Activated naive CD4-positive, alpha-beta T cell treated with anti-CD3 and anti-CD28 coated beads, Interleukin-2, amount 10 ng/mL, durations not matched to agents 7 days and 5 days (primary cell): ENCODE results near the gene GDPGP1.
A peak's percentile ranks its signal among the peaks of the same experiment; 100 is the strongest.
"Not testable (repeated sequence)": the region's sequence is repeated elsewhere in the genome, so short reads cannot be mapped to it uniquely, and the experiment has no call there.

Experiments used
- CTCF ChIA-PET: fragments of 350-600 bp; sonication (Branson Sonifier 250); formaldehyde crosslinking; loops from one replicate; lab custom pipeline; 2021; ENCODE audit warnings: antibody characterized with exemption; lab: Charles Lee
- DNase-seq: peaks from one replicate; pipeline ENCODE4 v3.0.0-alpha.2; 2020
- H3K27ac Mint-ChIP-seq: one replicate; pipeline ENCODE4 v1.8.0; 2021; ENCODE audit warnings: mild to moderate bottlenecking, moderate library complexity, mixed read lengths
- H3K27me3 Mint-ChIP-seq: one replicate; pipeline ENCODE4 v1.8.0; 2021; ENCODE audit warnings: mild to moderate bottlenecking, mixed read lengths
- H3K36me3 Mint-ChIP-seq: one replicate; pipeline ENCODE4 v1.8.0; 2021; ENCODE audit warnings: mixed read lengths
- H3K4me1 Mint-ChIP-seq: one replicate; pipeline ENCODE4 v1.8.0; 2021; ENCODE audit warnings: mixed read lengths
- H3K4me3 Mint-ChIP-seq: one replicate; pipeline ENCODE4 v1.8.0; 2021; ENCODE audit warnings: mild to moderate bottlenecking, moderate library complexity, mixed read lengths
- H3K9me3 Mint-ChIP-seq: one replicate; pipeline ENCODE4 v1.8.0; 2021; ENCODE audit warnings: mixed read lengths

Gene GDPGP1

GRCh38 chr15:90241343-90242192 lies 7.6 kb downstream of the GDPGP1 start:
- CTCF ChIA-PET, result interaction anchor here (0.6 to 1.5 kb wide), 2 partner anchors 12 to 85 kb away, joined by 3 to 4 read pairs; no protein-coding TSS in a partner anchor
- Mint-ChIP-seq H3K27me3 (no peaks in the 10 kb centered on the region), H3K36me3 (peaks cover 15% of the 10 kb centered on the region), H3K9me3 (no peaks in the 10 kb centered on the region), H3K4me3 (no peak overlapping the region), H3K27ac (no peak overlapping the region), H3K4me1 (peaks cover 10% of the 10 kb centered on the region)
- no peak for DNase-seq

GRCh38 chr15:90243943-90244639 lies 10.1 kb downstream of the GDPGP1 start:
- H3K4me3 Mint-ChIP-seq, result no peak overlapping the region
- peaks cover 7% of the 10 kb centered on the region for H3K36me3 Mint-ChIP-seq
- H3K27ac Mint-ChIP-seq, result no peak overlapping the region
- no peak for DNase-seq
- peaks cover 3% of the 10 kb centered on the region for H3K27me3 Mint-ChIP-seq
- H3K4me1 Mint-ChIP-seq, result peaks cover 9% of the 10 kb centered on the region
- CTCF ChIA-PET, result no interaction called here
- no peaks in the 10 kb centered on the region for H3K9me3 Mint-ChIP-seq

GRCh38 chr15:90248789-90249202 lies 14.8 kb downstream of the GDPGP1 start:
- no peak for DNase-seq
- peaks cover 33% of the 10 kb centered on the region for H3K27me3 Mint-ChIP-seq
- H3K4me1 Mint-ChIP-seq, result peaks cover 17% of the 10 kb centered on the region
- H3K36me3 Mint-ChIP-seq, result no peaks in the 10 kb centered on the region
- CTCF ChIA-PET, result interaction anchor here (0.6 to 2.4 kb wide), 5 partner anchors 11 to 106 kb away, joined by 3 to 5 read pairs (median 4); no protein-coding TSS in a partner anchor
- no peak overlapping the region for H3K27ac Mint-ChIP-seq
- peak overlapping the region; percentile 54 for H3K4me3 Mint-ChIP-seq
- H3K9me3 Mint-ChIP-seq, result no peaks in the 10 kb centered on the region

GRCh38 chr15:90249203-90249863 lies 15.3 kb downstream of the GDPGP1 start, which contains the start of gene TTLL13:
TTLL13 (plus strand) TSS chr15:90249556; CDS start chr15:90250631, 1,075 bp downstream.
- no peaks in the 10 kb centered on the region for H3K9me3 Mint-ChIP-seq
- H3K27ac Mint-ChIP-seq, result no peak within 1 kb of the TSS
- H3K27me3 Mint-ChIP-seq, result peaks cover 36% of the 10 kb centered on the region
- CTCF ChIA-PET, result interaction anchor here (0.6 to 2.4 kb wide), 6 partner anchors 10 to 107 kb away, joined by 3 to 5 read pairs (median 4); partner anchors contain the start of genes CIB1 and GDPGP1
- DNase-seq, result peak; percentile 89
- peak within 1 kb of the TSS; percentile 58 for H3K4me3 Mint-ChIP-seq
- H3K36me3 Mint-ChIP-seq, result no peaks in the 10 kb centered on the region
- H3K4me1 Mint-ChIP-seq, result peaks cover 17% of the 10 kb centered on the region

- Mint-ChIP-seq H3K36me3 (no peaks in the 10 kb centered on the region), H3K4me1 (peaks cover 5% of the 10 kb centered on the region), H3K9me3 (no peaks in the 10 kb centered on the region), H3K4me3 (no peak overlapping the region), H3K27ac (no peak overlapping the region), H3K27me3 (peaks cover 30% of the 10 kb centered on the region)
- CTCF ChIA-PET, result interaction anchor here (1.6 kb wide), 1 partner anchor 24 kb away, joined by 3 read pairs; the partner anchor contains the start of genes CIB1 and GDPGP1
- no peak for DNase-seq
Measured at GRCh38 chr15:90257776-90258175, 23.8 kb downstream of the GDPGP1 start.

- Mint-ChIP-seq H3K4me1 (peaks cover 14% of the 10 kb centered on the region), H3K4me3 (no peak overlapping the region), H3K27me3 (peaks cover 16% of the 10 kb centered on the region), H3K36me3 (no peaks in the 10 kb centered on the region), H3K27ac (no peak overlapping the region), H3K9me3 (no peaks in the 10 kb centered on the region)
- DNase-seq, result no peak
- CTCF ChIA-PET, result interaction anchor here (0.5 kb wide), 1 partner anchor 10 kb away, joined by 3 read pairs; the partner anchor contains the start of gene TTLL13
Measured at GRCh38 chr15:90259524-90259923, 25.5 kb downstream of the GDPGP1 start.

- DNase-seq, H3K4me3 Mint-ChIP-seq, H3K27ac Mint-ChIP-seq, H3K36me3 Mint-ChIP-seq, H3K27me3 Mint-ChIP-seq, CTCF ChIA-PET, H3K9me3 Mint-ChIP-seq: not testable (repeated sequence)
- peaks cover 20% of the 10 kb centered on the region for H3K4me1 Mint-ChIP-seq
Measured at GRCh38 chr15:90260731-90261130, 26.7 kb downstream of the GDPGP1 start.

- CTCF ChIA-PET, result interaction anchor here (0.6 kb wide), 1 partner anchor 289 kb away, joined by 3 read pairs; no protein-coding TSS in a partner anchor
- no peak for DNase-seq
- Mint-ChIP-seq H3K36me3 (peaks cover 2% of the 10 kb centered on the region), H3K27ac (no peak overlapping the region), H3K4me3 (no peak overlapping the region), H3K27me3 (no peaks in the 10 kb centered on the region), H3K4me1 (peaks cover 24% of the 10 kb centered on the region), H3K9me3 (no peaks in the 10 kb centered on the region)
Measured at GRCh38 chr15:90261811-90262210, 27.8 kb downstream of the GDPGP1 start.

DNA sequence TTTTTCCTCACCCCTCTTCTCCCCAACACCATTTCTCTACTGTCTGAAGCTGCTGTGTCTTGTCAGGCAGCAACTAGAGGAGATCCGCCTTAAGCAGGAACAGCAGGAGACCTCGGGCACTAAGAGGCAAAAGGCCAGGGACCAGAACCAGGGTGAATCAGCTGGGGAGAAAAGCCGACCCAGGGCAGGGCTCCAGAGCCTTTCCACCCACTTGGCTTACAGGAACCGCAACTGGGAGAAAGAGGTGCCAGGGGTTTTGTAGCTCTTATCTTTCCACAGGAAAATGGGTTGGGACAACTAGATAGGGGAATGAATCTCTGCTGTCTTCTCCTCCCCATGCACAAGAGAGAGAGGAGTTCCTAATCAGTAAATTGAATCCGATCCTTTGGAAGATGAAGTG lies 28.4 kb downstream of the GDPGP1 start:
- no peak for DNase-seq
- H3K9me3 Mint-ChIP-seq, result no peaks in the 10 kb centered on the region
- H3K27me3 Mint-ChIP-seq, result no peaks in the 10 kb centered on the region
- H3K27ac Mint-ChIP-seq, result peak overlapping the region; percentile 30
- H3K4me1 Mint-ChIP-seq, result peaks cover 30% of the 10 kb centered on the region
- peaks cover 7% of the 10 kb centered on the region for H3K36me3 Mint-ChIP-seq
- H3K4me3 Mint-ChIP-seq, result no peak overlapping the region
- CTCF ChIA-PET, result interaction anchor here (1.2 to 1.3 kb wide), 2 partner anchors 31 to 119 kb away, joined by 3 to 4 read pairs; no protein-coding TSS in a partner anchor

DNA sequence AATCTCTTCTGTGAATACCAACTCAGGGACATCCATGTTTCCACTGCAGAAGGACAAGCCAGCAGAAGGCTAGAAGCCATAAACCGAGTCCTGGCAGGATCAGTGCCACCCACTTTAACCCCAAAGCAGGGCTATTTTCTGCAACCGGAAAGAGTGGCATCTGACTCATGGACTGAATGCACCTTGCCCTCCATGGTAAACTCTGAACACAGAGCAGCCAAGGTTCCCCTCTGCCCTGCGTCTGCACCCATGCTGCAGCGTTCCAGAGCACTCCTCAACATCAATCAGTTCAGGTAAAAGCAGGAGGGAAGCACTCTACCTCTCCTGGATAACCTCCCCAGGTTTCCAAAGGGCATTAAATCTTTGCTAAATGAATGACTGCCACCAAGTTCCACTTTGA lies 30.7 kb downstream of the GDPGP1 start:
- peaks cover 17% of the 10 kb centered on the region for H3K36me3 Mint-ChIP-seq
- H3K4me3 Mint-ChIP-seq, result peak overlapping the region; percentile 95
- DNase-seq, result peak; percentile 33
- H3K4me1 Mint-ChIP-seq, result peaks cover 44% of the 10 kb centered on the region
- H3K27me3 Mint-ChIP-seq, result no peaks in the 10 kb centered on the region
- peak overlapping the region; percentile 98 for H3K27ac Mint-ChIP-seq
- no peaks in the 10 kb centered on the region for H3K9me3 Mint-ChIP-seq
- CTCF ChIA-PET, result no interaction called here

DNA sequence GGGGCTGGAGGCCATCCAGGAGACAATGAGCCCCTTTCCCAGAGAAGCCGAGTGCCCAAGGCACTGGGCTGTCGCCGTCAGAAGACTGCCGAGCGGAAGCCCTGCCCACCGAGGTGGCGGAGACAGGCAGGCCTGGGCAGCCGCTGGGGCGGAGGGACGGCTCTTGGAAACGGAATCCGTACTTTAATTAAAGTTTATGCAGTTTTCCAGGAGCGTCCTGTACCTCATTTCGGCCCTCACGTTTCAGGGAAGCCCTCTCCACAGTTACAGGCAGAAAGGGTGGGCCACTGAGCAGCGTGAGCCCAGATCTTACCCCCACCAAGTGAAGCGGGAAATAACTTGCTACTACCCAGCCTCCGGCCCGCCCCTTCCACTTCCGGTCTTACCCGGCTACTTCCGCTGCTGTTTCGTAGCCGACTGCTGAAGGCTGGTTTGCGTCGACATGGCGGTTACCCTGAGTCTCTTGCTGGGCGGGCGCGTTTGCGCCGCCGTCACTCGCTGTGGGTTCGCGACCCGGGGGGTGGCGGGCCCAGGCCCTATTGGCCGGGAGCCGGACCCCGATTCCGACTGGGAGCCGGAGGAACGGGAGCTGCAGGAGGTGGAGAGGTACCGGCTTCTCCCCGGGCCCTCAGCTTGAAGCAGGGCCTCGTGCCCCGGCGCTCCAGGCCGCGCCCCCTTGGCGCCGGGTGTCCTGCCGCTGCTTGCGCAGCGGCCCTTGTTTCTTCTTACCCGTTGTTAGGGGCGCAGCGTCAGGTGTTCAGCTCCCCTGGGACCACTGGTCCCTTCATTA lies 31.5 kb downstream of the GDPGP1 start, which contains the start of gene NGRN:
NGRN (plus strand) TSS at position 402 of the 790 bp plus-strand sequence; CDS start at position 443, 41 bp downstream.
- Mint-ChIP-seq H3K4me3 (peak within 1 kb of the TSS; percentile 95), H3K9me3 (no peaks in the 10 kb centered on the region), H3K4me1 (peaks cover 49% of the 10 kb centered on the region), H3K36me3 (peaks cover 24% of the 10 kb centered on the region), H3K27me3 (no peaks in the 10 kb centered on the region), H3K27ac (peak within 1 kb of the TSS; percentile 98)
- peak; percentile 96 for DNase-seq
- CTCF ChIA-PET, result interaction anchor here (1.1 kb wide), 1 partner anchor 32 kb away, joined by 3 read pairs; the partner anchor contains the start of genes CIB1 and GDPGP1

DNA sequence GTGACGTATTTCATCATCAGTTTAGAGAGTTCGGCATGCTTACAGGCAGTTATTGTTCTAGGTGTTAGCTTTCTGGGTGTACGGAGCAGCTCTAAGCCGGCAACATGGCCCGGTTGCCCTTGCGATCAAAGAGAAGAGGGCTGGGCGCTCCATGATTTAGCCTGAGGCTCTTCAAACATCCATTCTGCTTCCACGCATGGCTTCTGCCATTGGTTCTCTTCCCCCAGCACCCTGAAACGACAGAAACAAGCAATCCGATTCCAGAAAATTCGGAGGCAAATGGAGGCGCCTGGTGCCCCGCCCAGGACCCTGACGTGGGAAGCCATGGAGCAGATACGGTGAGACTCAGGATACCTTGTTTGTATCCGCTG lies 32.0 kb downstream of the GDPGP1 start:
- peaks cover 52% of the 10 kb centered on the region for H3K4me1 Mint-ChIP-seq
- peak overlapping the region; percentile 98 for H3K27ac Mint-ChIP-seq
- no peaks in the 10 kb centered on the region for H3K9me3 Mint-ChIP-seq
- peaks cover 28% of the 10 kb centered on the region for H3K36me3 Mint-ChIP-seq
- CTCF ChIA-PET, result interaction anchor here (0.9 to 1.1 kb wide), 2 partner anchors 20 to 32 kb away, joined by 3 read pairs; partner anchors contain the start of genes CIB1 and GDPGP1
- H3K4me3 Mint-ChIP-seq, result peak overlapping the region; percentile 95
- peak; percentile 66 for DNase-seq
- H3K27me3 Mint-ChIP-seq, result no peaks in the 10 kb centered on the region

DNA sequence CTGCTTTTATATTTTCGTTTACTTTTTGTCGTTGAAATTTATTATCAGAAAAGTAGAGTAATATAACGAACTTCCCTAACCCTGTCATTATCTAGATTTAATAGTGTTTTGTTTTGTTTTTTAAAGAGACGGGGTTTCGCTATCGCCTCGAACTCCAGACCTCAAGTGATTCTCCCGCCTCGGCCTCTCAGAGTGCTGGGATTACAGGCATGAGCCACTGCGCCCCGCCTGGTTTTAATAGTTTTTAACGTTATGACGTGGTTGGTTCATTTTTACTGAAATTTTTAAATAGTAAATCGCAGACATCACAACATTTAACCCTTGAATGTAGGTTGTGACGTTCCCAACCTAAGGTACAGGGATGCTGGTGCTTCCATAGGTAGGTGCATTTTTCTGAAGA lies 32.5 kb downstream of the GDPGP1 start:
- no peaks in the 10 kb centered on the region for H3K9me3 Mint-ChIP-seq
- CTCF ChIA-PET, result interaction anchor here (0.9 to 1.3 kb wide), 3 partner anchors 20 to 43 kb away, joined by 3 read pairs; partner anchors contain the start of genes CIB1 and GDPGP1
- peak overlapping the region; percentile 95 for H3K4me3 Mint-ChIP-seq
- peaks cover 56% of the 10 kb centered on the region for H3K4me1 Mint-ChIP-seq
- peak overlapping the region; percentile 98 for H3K27ac Mint-ChIP-seq
- peak; percentile 36 for DNase-seq
- H3K36me3 Mint-ChIP-seq, result peaks cover 31% of the 10 kb centered on the region
- no peaks in the 10 kb centered on the region for H3K27me3 Mint-ChIP-seq
